ENCODE results near the gene GNMT. TPM values are rescaled to one million over a fixed set of nuclear protein-coding genes. Genes with fewer than 3 reads are reported as not detected.

GNMT gene
- polyA plus RNA-seq, 1 donor from 2014 or later = 0.97 TPM

GRCh38 chr6:42929821-42930360 is 30.7 kb upstream of the GNMT start:
- Histone ChIP-seq H3K4me3 (ENCODE audit: low read length) (peak overlapping the region; percentile 88), H3K9me3 (ENCODE audit: low read length) (no peaks in the 10 kb centered on the region), H3F3A (ENCODE audit: insufficient read depth, low read length, poor library complexity, severe bottlenecking) (no peaks in the 10 kb centered on the region), H3K79me2 (replicated peaks; ENCODE audit: insufficient read depth, low read length) (peaks cover 20% of the 10 kb centered on the region), H3K9ac (ENCODE audit: low read length) (peak overlapping the region; percentile 90), H3K9me2 (ENCODE audit: insufficient read depth, low read length) (no peaks in the 10 kb centered on the region), H2AFZ (ENCODE audit: low read depth, low read length) (peak overlapping the region; percentile 54), H3K36me3 (ENCODE audit: insufficient read depth, low read length) (no peaks in the 10 kb centered on the region), H3K27ac (ENCODE audit: low read length) (peak overlapping the region; percentile 99), H4K20me1 (ENCODE audit: insufficient read depth) (no peaks in the 10 kb centered on the region), H3K27me3 (ENCODE audit: insufficient read depth, low read depth, low read length) (no peaks in the 10 kb centered on the region), H3K4me2 (ENCODE audit: low read length) (peak overlapping the region; percentile 87)
- TF ChIP-seq EZH2 (IDR thresholded peaks at IDR 0.05; ENCODE audit: borderline replicate concordance, insufficient read depth, low read length, poor library complexity, severe bottlenecking) (no peak), POLR2AphosphoS5 (IDR thresholded peaks at IDR 0.05) (no peak), TAF1 (IDR thresholded peaks at IDR 0.05; ENCODE audit: low read depth) (no peak)

- H2AFZ ChIP-seq (ENCODE audit: low read depth, low read length) = no peak overlapping the region
- peaks cover 20% of the 10 kb centered on the region for H3K79me2 ChIP-seq (replicated peaks; ENCODE audit: insufficient read depth, low read length)
- H3K4me3 ChIP-seq (ENCODE audit: low read length) = no peak overlapping the region
- no peaks in the 10 kb centered on the region for H3K9me2 ChIP-seq (ENCODE audit: insufficient read depth, low read length)
- no peaks in the 10 kb centered on the region for H3K27me3 ChIP-seq (ENCODE audit: insufficient read depth, low read depth, low read length)
- H3K27ac ChIP-seq (ENCODE audit: low read length) = no peak overlapping the region
- H3K9me3 ChIP-seq (ENCODE audit: low read length) = no peaks in the 10 kb centered on the region
- H3K4me2 ChIP-seq (ENCODE audit: low read length) = no peak overlapping the region
- no peaks in the 10 kb centered on the region for H3K36me3 ChIP-seq (ENCODE audit: insufficient read depth, low read length)
- TF ChIP-seq TAF1 (IDR thresholded peaks at IDR 0.05; ENCODE audit: low read depth) (no peak), EP300 (conservative IDR thresholded peaks at IDR 0.05; ENCODE audit: poor library complexity, severe bottlenecking) (no peak), EZH2 (IDR thresholded peaks at IDR 0.05; ENCODE audit: borderline replicate concordance, insufficient read depth, low read length, poor library complexity, severe bottlenecking) (no peak), POLR2AphosphoS5 (IDR thresholded peaks at IDR 0.05) (no peak), RAD21 (conservative IDR thresholded peaks at IDR 0.05) (no peak)
- TF ChIP-seq, protein P1, sequence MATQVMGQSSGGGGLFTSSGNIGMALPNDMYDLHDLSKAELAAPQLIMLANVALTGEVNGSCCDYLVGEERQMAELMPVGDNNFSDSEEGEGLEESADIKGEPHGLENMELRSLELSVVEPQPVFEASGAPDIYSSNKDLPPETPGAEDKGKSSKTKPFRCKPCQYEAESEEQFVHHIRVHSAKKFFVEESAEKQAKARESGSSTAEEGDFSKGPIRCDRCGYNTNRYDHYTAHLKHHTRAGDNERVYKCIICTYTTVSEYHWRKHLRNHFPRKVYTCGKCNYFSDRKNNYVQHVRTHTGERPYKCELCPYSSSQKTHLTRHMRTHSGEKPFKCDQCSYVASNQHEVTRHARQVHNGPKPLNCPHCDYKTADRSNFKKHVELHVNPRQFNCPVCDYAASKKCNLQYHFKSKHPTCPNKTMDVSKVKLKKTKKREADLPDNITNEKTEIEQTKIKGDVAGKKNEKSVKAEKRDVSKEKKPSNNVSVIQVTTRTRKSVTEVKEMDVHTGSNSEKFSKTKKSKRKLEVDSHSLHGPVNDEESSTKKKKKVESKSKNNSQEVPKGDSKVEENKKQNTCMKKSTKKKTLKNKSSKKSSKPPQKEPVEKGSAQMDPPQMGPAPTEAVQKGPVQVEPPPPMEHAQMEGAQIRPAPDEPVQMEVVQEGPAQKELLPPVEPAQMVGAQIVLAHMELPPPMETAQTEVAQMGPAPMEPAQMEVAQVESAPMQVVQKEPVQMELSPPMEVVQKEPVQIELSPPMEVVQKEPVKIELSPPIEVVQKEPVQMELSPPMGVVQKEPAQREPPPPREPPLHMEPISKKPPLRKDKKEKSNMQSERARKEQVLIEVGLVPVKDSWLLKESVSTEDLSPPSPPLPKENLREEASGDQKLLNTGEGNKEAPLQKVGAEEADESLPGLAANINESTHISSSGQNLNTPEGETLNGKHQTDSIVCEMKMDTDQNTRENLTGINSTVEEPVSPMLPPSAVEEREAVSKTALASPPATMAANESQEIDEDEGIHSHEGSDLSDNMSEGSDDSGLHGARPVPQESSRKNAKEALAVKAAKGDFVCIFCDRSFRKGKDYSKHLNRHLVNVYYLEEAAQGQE (IDR thresholded peaks at IDR 0.05; ENCODE audit: borderline replicate concordance) = no peak
- no peak overlapping the region for H3K9ac ChIP-seq (ENCODE audit: low read length)
- no peaks in the 10 kb centered on the region for H4K20me1 ChIP-seq (ENCODE audit: insufficient read depth)
- no peaks in the 10 kb centered on the region for H3F3A ChIP-seq (ENCODE audit: insufficient read depth, low read length, poor library complexity, severe bottlenecking)
Observed at GRCh38 chr6:42932412-42932811, 28.1 kb upstream of the GNMT start.

GRCh38 chr6:42933205-42933604 is 27.3 kb upstream of the GNMT start:
- TF ChIP-seq CTCF (IDR thresholded peaks at IDR 0.05; ENCODE audit: poor library complexity, severe bottlenecking) (no peak), SMC3 (conservative IDR thresholded peaks at IDR 0.05; ENCODE audit: poor library complexity) (no peak), MXI1 (conservative IDR thresholded peaks at IDR 0.05; ENCODE audit: poor library complexity, severe bottlenecking) (no peak), TAF1 (IDR thresholded peaks at IDR 0.05; ENCODE audit: low read depth) (no peak), RAD21 (conservative IDR thresholded peaks at IDR 0.05) (no peak), POLR2AphosphoS5 (IDR thresholded peaks at IDR 0.05) (no peak), EZH2 (IDR thresholded peaks at IDR 0.05; ENCODE audit: borderline replicate concordance, insufficient read depth, low read length, poor library complexity, severe bottlenecking) (no peak), EP300 (conservative IDR thresholded peaks at IDR 0.05; ENCODE audit: poor library complexity, severe bottlenecking) (no peak)
- TF ChIP-seq, protein P1 (IDR thresholded peaks at IDR 0.05; ENCODE audit: borderline replicate concordance) = no peak
- Histone ChIP-seq H3K36me3 (ENCODE audit: insufficient read depth, low read length) (no peaks in the 10 kb centered on the region), H3K27me3 (ENCODE audit: insufficient read depth, low read depth, low read length) (no peaks in the 10 kb centered on the region), H3K4me2 (ENCODE audit: low read length) (no peak overlapping the region), H3K9me3 (ENCODE audit: low read length) (no peaks in the 10 kb centered on the region), H4K20me1 (ENCODE audit: insufficient read depth) (no peaks in the 10 kb centered on the region), H3K27ac (ENCODE audit: low read length) (no peak overlapping the region), H3K9me2 (ENCODE audit: insufficient read depth, low read length) (no peaks in the 10 kb centered on the region), H2AFZ (ENCODE audit: low read depth, low read length) (no peak overlapping the region), H3F3A (ENCODE audit: insufficient read depth, low read length, poor library complexity, severe bottlenecking) (no peaks in the 10 kb centered on the region), H3K79me2 (replicated peaks; ENCODE audit: insufficient read depth, low read length) (peaks cover 20% of the 10 kb centered on the region), H3K4me3 (ENCODE audit: low read length) (no peak overlapping the region), H3K9ac (ENCODE audit: low read length) (no peak overlapping the region)

Measured in neural cell (in vitro differentiated cells).